GM18951 (cell line): ENCODE data around the gene ANXA3.
"Not testable (repeated sequence)": the region's sequence is repeated elsewhere in the genome, so short reads cannot be mapped to it uniquely, and the experiment has no call there.

Experiments
- POLR2A ChIP-seq: IDR thresholded peaks from 4 replicates; pipeline ENCODE4 v1.6.1; 2011; ENCODE audit warnings: mild to moderate bottlenecking; ENCODE audit not compliant: insufficient read length, insufficient read depth; ENCODE audit errors: extremely low read depth
- in situ Hi-C: fragments of 300-500 bp; cut with MboI; formaldehyde crosslinking; loops from one replicate; pipeline ENCODE4 v1.12.0; 2022; ENCODE audit warnings: low sequenced_read_pairs, mixed read lengths, inconsistent platforms; ENCODE audit not compliant: unreplicated experiment

The ANXA3 gene

GRCh38 chr4:78570117-78570516, 18.5 kb downstream of the ANXA3 start:
- TF ChIP-seq POLR2A = no peak
- in situ Hi-C loops = no loop called here

- in situ Hi-C loops = no loop called here
- TF ChIP-seq POLR2A = no peak
Measured at GRCh38 chr4:78571804-78572203, 20.2 kb downstream of the ANXA3 start.

GRCh38 chr4:78578674-78579425, 27.3 kb downstream of the ANXA3 start:
- no peak for TF ChIP-seq POLR2A
- in situ Hi-C loops = no loop called here

- TF ChIP-seq POLR2A = no peak
- in situ Hi-C loops = no loop called here
Measured at GRCh38 chr4:78581618-78582017, 30.0 kb downstream of the ANXA3 start.

GRCh38 chr4:78584863-78585547, 33.4 kb downstream of the ANXA3 start:
- no peak for TF ChIP-seq POLR2A
- in situ Hi-C loops = no loop called here

- no peak for TF ChIP-seq POLR2A
- in situ Hi-C loops = no loop called here
Measured at GRCh38 chr4:78585633-78586032, 34.1 kb downstream of the ANXA3 start.

GRCh38 chr4:78588894-78589545, 37.5 kb downstream of the ANXA3 start:
- in situ Hi-C loops = no loop called here
- no peak for TF ChIP-seq POLR2A

- in situ Hi-C loops = no loop called here
- no peak for TF ChIP-seq POLR2A
Measured at GRCh38 chr4:78591404-78591803, 39.8 kb downstream of the ANXA3 start.

- in situ Hi-C loops = no loop called here
- TF ChIP-seq POLR2A = no peak
Measured at GRCh38 chr4:78592088-78592783, 40.7 kb downstream of the ANXA3 start.

GRCh38 chr4:78596111-78596742, 44.7 kb downstream of the ANXA3 start:
- in situ Hi-C loops = no loop called here
- TF ChIP-seq POLR2A = no peak

GRCh38 chr4:78598431-78598830, 46.9 kb downstream of the ANXA3 start:
- in situ Hi-C loops = not testable (repeated sequence)

GRCh38 chr4:78599147-78599546, 47.6 kb downstream of the ANXA3 start:
- TF ChIP-seq POLR2A = no peak

GRCh38 chr4:78599931-78600375, 48.4 kb downstream of the ANXA3 start:
- in situ Hi-C loops = no loop called here

More at GRCh38 chr4:78599147-78599546, 47.6 kb downstream of the ANXA3 start:
- in situ Hi-C loops = no loop called here

More at GRCh38 chr4:78599931-78600375, 48.4 kb downstream of the ANXA3 start:
- TF ChIP-seq POLR2A = no peak
